GM19238 (cell line): Measurements from ENCODE around the gene PRR13.

ENCODE experiments used
- DNase-seq: peaks from one replicate; pipeline ENCODE4 v3.0.0; 2011; ENCODE audit warnings: low spot score; ENCODE audit not compliant: insufficient read length

PRR13 gene

DNA sequence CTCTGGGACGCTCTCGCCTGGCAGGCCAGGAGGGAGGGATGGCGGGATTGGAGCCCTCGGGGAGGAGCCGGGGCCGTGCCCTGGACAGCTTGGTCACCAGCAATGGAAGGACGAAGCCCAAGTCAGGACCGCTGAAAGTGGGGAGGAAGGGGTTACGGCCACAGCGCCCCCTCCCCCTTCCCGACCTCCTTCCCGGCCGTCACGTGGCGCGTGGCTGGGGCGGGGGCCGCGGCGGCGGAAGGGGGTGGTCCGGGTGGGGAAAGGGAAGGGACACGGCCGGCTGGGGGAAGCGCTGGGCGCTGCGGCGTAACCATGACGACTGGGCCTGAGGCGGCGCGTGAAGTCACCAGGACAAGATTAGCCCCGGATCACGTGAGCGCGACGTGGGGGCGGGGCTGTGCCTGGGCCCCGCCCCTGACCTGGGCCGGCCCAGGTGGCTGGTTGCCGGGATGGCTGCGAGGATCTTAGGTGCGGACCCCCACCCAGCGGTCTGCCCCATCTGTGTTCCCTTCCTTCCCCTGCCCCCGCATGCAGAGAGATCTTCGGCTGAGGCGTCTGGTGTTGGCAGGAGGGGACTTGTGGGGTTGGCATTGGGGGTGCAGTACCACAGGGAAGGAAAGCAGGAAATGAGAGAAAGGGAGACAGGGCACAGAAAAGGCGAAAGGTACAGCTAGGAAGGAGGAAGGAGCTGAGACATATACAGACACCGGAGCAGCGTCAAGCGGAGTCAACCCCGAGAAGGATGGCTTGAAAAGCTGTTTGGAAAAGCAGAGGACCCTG lies 51.5 kb downstream of the PRR13 start:
- peak; percentile 80 for DNase-seq

GRCh38 chr12:53493610-53494391 lies 52.3 kb downstream of the PRR13 start:
- no peak for DNase-seq
